Measurements from ENCODE around the gene ABHD6. TPM values are rescaled to one million over a fixed set of nuclear protein-coding genes. Genes with fewer than 3 reads are reported as not detected.

Gene ABHD6
- total and polyA plus RNA-seq, 8 donors = 4.3 to 22.8 (median 8.0) TPM

- WGBS, 5 donors = 77 to 81% (median 78%) methylated on average over 4 of the region's 4 CpGs
- Histone ChIP-seq H3K4me1 (peaks cover 10 to 43% (median 30%) of the 10 kb centered on the region in 4 donors), H3K9me3 (no peaks in the 10 kb centered on the region), H3K36me3 (no peaks in the 10 kb centered on the region), H3K27ac (no peak overlapping the region), H3K27me3 (no peaks in the 10 kb centered on the region), H3K4me3 (peak overlapping the region in 1 of 4 donors; percentile 97)
- DNase-seq = no peak
- intact Hi-C loops (cut with DNase I; ENCODE audit: low total_unique reads) = loop anchor here (10.0 kb wide), 1 partner anchor 163 kb away; the partner anchor contains the start of gene KCTD6
- TF ChIP-seq EP300 (IDR thresholded peaks at IDR 0.05) (no peak), POLR2AphosphoS5 (IDR thresholded peaks at IDR 0.05) (no peak), CTCF (IDR thresholded peaks at IDR 0.05) (no peak)
Observed at GRCh38 chr3:58331593-58332152, 94.1 kb downstream of the ABHD6 start.

GRCh38 chr3:58332575-58333188 is 95.1 kb downstream of the ABHD6 start, which contains the start of gene PXK:
PXK (plus strand) TSS chr3:58332892; CDS start chr3:58332989, 97 bp downstream.
- Histone ChIP-seq H3K4me1 (peaks cover 10 to 51% (median 32%) of the 10 kb centered on the region in 4 donors), H3K27ac (peak within 1 kb of the TSS; percentile 71 to 86 (median 85)), H3K36me3 (no peaks in the 10 kb centered on the region), H3K27me3 (no peaks in the 10 kb centered on the region), H3K9me3 (no peaks in the 10 kb centered on the region), H3K4me3 (peak within 1 kb of the TSS; percentile 83 to 97 (median 92))
- TF ChIP-seq CTCF (IDR thresholded peaks at IDR 0.05) (no peak), POLR2AphosphoS5 (IDR thresholded peaks at IDR 0.05) (peak; percentile 32 to 66 (median 48)), POLR2A (IDR thresholded peaks at IDR 0.05) (no peak), EP300 (IDR thresholded peaks at IDR 0.05) (no peak)
- peak; percentile 87 to 95 for DNase-seq
- intact Hi-C loops (cut with DNase I; ENCODE audit: low total_unique reads) = loop anchor here (10.0 kb wide), 1 partner anchor 162 kb away; the partner anchor contains the start of gene KCTD6
- WGBS, 5 donors = 0 to 4% (median 1%) methylated on average over 17 to 79 of the region's 79 CpGs

GRCh38 chr3:58333206-58334012 is 95.8 kb downstream of the ABHD6 start:
- no peak for TF ChIP-seq CTCF (IDR thresholded peaks at IDR 0.05)
- no peak for TF ChIP-seq EP300 (IDR thresholded peaks at IDR 0.05)
- TF ChIP-seq POLR2AphosphoS5 (IDR thresholded peaks at IDR 0.05) = no peak
- no peak for TF ChIP-seq POLR2A (IDR thresholded peaks at IDR 0.05)
- H3K9me3 ChIP-seq = no peaks in the 10 kb centered on the region
- H3K27ac ChIP-seq = peak overlapping the region; percentile 71 to 86 (median 85)
- H3K4me1 ChIP-seq = peaks cover 10 to 55% (median 32%) of the 10 kb centered on the region in 4 donors
- H3K27me3 ChIP-seq = no peaks in the 10 kb centered on the region
- H3K4me3 ChIP-seq = peak overlapping the region; percentile 83 to 97 (median 92)
- intact Hi-C loops (cut with DNase I; ENCODE audit: low total_unique reads) = loop anchor here (10.0 kb wide), 1 partner anchor 161 kb away; the partner anchor contains the start of gene KCTD6
- DNase-seq = peak; percentile 29 to 69
- 0 to 1% (median 0%) methylated on average over 9 to 37 of the region's 37 CpGs for WGBS, 5 donors
- H3K36me3 ChIP-seq = no peaks in the 10 kb centered on the region

DNA sequence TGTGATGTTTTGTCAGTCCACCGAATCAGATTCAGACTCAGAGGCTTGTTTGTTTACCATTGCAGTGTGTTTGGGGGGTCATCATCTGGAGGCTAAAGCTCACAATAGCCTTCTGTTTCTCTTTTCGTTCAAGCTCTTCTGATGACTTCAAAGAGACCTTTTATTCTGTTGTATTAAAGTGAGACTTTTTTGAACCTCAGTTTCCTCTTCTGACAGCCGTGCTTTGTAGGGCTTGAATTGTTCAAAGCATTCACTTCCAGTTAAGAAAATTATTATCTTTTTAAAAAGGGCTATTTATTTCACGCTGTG is 96.4 kb downstream of the ABHD6 start:
- Histone ChIP-seq H3K36me3 (no peaks in the 10 kb centered on the region), H3K27me3 (no peaks in the 10 kb centered on the region), H3K4me1 (peaks cover 10 to 56% (median 32%) of the 10 kb centered on the region in 4 donors), H3K4me3 (peak overlapping the region; percentile 83 to 97 (median 92)), H3K27ac (peak overlapping the region in 4 of 5 donors; percentile 71 to 86 (median 86)), H3K9me3 (no peaks in the 10 kb centered on the region)
- TF ChIP-seq POLR2A (IDR thresholded peaks at IDR 0.05) = no peak
- TF ChIP-seq POLR2AphosphoS5 (IDR thresholded peaks at IDR 0.05) = no peak
- no peak for TF ChIP-seq CTCF (IDR thresholded peaks at IDR 0.05)
- no peak for TF ChIP-seq EP300 (IDR thresholded peaks at IDR 0.05)
- intact Hi-C loops (cut with DNase I; ENCODE audit: low total_unique reads) = loop anchor here (10.0 kb wide), 1 partner anchor 161 kb away; the partner anchor contains the start of gene KCTD6
- 15 to 37% (median 27%) methylated on average over 4 of the region's 4 CpGs for WGBS, 5 donors
- DNase-seq = no peak
